ENCODE data around the gene NTRK1.

DNA sequence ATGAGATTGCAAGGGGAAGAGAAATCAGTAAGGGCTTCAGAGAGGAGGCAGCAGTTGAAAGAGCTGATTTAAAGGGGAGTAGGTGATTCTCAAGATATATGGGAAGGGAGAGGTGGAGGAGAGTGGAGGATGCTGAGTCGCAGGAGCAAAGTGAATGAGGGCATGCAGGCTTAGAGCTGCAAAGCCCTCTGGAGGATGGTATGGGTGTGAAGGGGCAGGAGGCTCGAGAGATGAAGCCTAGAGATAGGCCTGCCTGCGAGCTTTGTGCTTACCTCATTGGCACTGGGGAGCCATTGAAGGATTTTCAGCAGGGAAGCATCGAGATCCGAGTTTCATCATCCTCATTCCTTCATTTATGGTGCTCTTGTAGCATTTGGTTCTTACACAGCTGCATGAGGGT is 28.2 kb upstream of the NTRK1 start:
- TF ChIP-seq, protein P1, sequence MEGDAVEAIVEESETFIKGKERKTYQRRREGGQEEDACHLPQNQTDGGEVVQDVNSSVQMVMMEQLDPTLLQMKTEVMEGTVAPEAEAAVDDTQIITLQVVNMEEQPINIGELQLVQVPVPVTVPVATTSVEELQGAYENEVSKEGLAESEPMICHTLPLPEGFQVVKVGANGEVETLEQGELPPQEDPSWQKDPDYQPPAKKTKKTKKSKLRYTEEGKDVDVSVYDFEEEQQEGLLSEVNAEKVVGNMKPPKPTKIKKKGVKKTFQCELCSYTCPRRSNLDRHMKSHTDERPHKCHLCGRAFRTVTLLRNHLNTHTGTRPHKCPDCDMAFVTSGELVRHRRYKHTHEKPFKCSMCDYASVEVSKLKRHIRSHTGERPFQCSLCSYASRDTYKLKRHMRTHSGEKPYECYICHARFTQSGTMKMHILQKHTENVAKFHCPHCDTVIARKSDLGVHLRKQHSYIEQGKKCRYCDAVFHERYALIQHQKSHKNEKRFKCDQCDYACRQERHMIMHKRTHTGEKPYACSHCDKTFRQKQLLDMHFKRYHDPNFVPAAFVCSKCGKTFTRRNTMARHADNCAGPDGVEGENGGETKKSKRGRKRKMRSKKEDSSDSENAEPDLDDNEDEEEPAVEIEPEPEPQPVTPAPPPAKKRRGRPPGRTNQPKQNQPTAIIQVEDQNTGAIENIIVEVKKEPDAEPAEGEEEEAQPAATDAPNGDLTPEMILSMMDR (IDR thresholded peaks at IDR 0.05), result no peak
- no peak for TF ChIP-seq POLR2A (IDR thresholded peaks at IDR 0.05)

Data from testis (tissue), 2 donors.